ENCODE results near the gene CA11.
A peak's percentile ranks its signal among the peaks of the same experiment; 100 is the strongest.

CA11 gene

GRCh38 chr19:48639483-48640375 is 6.3 kb downstream of the CA11 start:
- TF ChIP-seq CTCF (conservative IDR thresholded peaks at IDR 0.05; ENCODE audit: low read depth, low read length) = no peak
- no peak for DNase-seq (ENCODE audit: low read depth)
- no peak overlapping the region for H3K4me3 ChIP-seq (ENCODE audit: low read length)

- TF ChIP-seq CTCF (conservative IDR thresholded peaks at IDR 0.05; ENCODE audit: low read depth, low read length) = no peak
- DNase-seq (ENCODE audit: low read depth) = no peak
- no peak overlapping the region for H3K4me3 ChIP-seq (ENCODE audit: low read length)
Measured at GRCh38 chr19:48638831-48639381, 7.1 kb downstream of the CA11 start.

- H3K4me3 ChIP-seq (ENCODE audit: low read length) = peak overlapping the region; percentile 57
- DNase-seq (ENCODE audit: low read depth) = peak; percentile 92
- peak; percentile 26 for TF ChIP-seq CTCF (conservative IDR thresholded peaks at IDR 0.05; ENCODE audit: low read depth, low read length)
Measured at GRCh38 chr19:48637948-48638830, 7.8 kb downstream of the CA11 start.

GRCh38 chr19:48637449-48637947 is 8.5 kb downstream of the CA11 start:
- H3K4me3 ChIP-seq (ENCODE audit: low read length) = peak overlapping the region; percentile 83
- no peak for TF ChIP-seq CTCF (conservative IDR thresholded peaks at IDR 0.05; ENCODE audit: low read depth, low read length)
- DNase-seq (ENCODE audit: low read depth) = peak; percentile 99

GRCh38 chr19:48636859-48637448 is 9.0 kb downstream of the CA11 start, which contains the start of gene DBP:
DBP (minus strand) TSS chr19:48637379; CDS start chr19:48636994, 385 bp downstream.
- peak; percentile 31 for TF ChIP-seq CTCF (conservative IDR thresholded peaks at IDR 0.05; ENCODE audit: low read depth, low read length)
- H3K4me3 ChIP-seq (ENCODE audit: low read length) = peak within 1 kb of the TSS; percentile 83
- DNase-seq (ENCODE audit: low read depth) = no peak
